Sigmoid colon (tissue), 4 donors: ENCODE data around the gene HOXC5.

Experiments
- POLR2A ChIP-seq, 2 donors: fragments of 450-650 bp; IDR thresholded peaks; one replicate each; pipeline ENCODE4 v1.6.1; 2016; ENCODE audit warnings: antibody characterized with exemption in 2 of 2, mild to moderate bottlenecking in 2 of 2, moderate library complexity in 2 of 2
- POLR2AphosphoS5 ChIP-seq, 4 donors: sonication (generic); formaldehyde crosslinking; IDR thresholded peaks; one replicate each; pipeline ENCODE4 v1.6.1; 2017; ENCODE audit warnings: antibody characterized with exemption in 4 of 4
- TF ChIP-seq, protein P1 (sequence below), 4 experiments: fragments of 450-650 bp in 3 of 4; fragments of 200-600 bp in 1 of 4; IDR thresholded peaks; one replicate each; pipeline ENCODE4 v1.5.1; 2016 to 2019; ENCODE audit warnings: antibody characterized with exemption in 4 of 4, mild to moderate bottlenecking in 3 of 4, moderate library complexity in 2 of 4

DNA sequence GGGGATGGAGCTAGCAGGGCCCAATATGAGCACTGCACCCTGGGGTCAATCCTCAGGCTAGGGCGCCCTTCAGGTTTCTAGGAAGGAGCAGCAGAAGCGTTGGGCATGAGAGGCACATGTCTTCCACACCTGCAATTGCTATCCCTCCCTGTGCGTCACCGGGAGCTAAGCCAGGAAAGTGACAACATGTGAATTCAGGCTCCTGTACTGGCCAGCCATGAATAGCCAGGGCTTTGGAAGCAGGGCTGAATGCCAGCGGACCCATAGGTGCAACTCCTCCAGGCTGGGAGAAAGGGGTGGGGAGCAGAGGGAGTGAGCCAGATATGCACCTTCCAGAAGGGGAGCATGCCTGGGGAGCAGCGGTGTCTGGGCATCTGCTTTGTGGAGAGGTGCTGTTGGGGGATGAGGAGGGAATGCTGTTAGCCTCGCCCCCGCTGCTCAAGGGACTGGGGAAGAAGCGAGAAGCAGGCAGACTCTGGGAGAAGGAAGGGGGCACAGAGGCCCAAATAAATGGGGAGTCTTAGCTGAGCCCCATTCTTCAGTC, 6.1 kb downstream of the HOXC5 start:
- TF ChIP-seq POLR2AphosphoS5 (IDR thresholded peaks at IDR 0.05) (no peak), POLR2A (IDR thresholded peaks at IDR 0.05) (no peak)
- TF ChIP-seq, protein P1, sequence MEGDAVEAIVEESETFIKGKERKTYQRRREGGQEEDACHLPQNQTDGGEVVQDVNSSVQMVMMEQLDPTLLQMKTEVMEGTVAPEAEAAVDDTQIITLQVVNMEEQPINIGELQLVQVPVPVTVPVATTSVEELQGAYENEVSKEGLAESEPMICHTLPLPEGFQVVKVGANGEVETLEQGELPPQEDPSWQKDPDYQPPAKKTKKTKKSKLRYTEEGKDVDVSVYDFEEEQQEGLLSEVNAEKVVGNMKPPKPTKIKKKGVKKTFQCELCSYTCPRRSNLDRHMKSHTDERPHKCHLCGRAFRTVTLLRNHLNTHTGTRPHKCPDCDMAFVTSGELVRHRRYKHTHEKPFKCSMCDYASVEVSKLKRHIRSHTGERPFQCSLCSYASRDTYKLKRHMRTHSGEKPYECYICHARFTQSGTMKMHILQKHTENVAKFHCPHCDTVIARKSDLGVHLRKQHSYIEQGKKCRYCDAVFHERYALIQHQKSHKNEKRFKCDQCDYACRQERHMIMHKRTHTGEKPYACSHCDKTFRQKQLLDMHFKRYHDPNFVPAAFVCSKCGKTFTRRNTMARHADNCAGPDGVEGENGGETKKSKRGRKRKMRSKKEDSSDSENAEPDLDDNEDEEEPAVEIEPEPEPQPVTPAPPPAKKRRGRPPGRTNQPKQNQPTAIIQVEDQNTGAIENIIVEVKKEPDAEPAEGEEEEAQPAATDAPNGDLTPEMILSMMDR (IDR thresholded peaks at IDR 0.05) = no peak
